ENCODE results near the gene RIT1.

Gene RIT1

GRCh38 chr1:155867766-155868165 lies 43.4 kb downstream of the RIT1 start:
- no peak for DNase-seq (ENCODE audit: low read depth)
- no peak for TF ChIP-seq CTCF (IDR thresholded peaks at IDR 0.05; ENCODE audit: low read depth, low read length, missing control alignments)
- H3K4me3 ChIP-seq (ENCODE audit: low read depth, low read length), result no peak overlapping the region

- H3K4me3 ChIP-seq (ENCODE audit: low read depth, low read length), result no peak overlapping the region
- DNase-seq (ENCODE audit: low read depth), result no peak
- TF ChIP-seq CTCF (IDR thresholded peaks at IDR 0.05; ENCODE audit: low read depth, low read length, missing control alignments), result no peak
Observed at GRCh38 chr1:155864393-155864792, 46.8 kb downstream of the RIT1 start.

- no peak for TF ChIP-seq CTCF (IDR thresholded peaks at IDR 0.05; ENCODE audit: low read depth, low read length, missing control alignments)
- no peak for DNase-seq (ENCODE audit: low read depth)
- no peak overlapping the region for H3K4me3 ChIP-seq (ENCODE audit: low read depth, low read length)
Observed at GRCh38 chr1:155861896-155862295, 49.3 kb downstream of the RIT1 start.

- no peak for DNase-seq (ENCODE audit: low read depth)
- H3K4me3 ChIP-seq (ENCODE audit: low read depth, low read length), result peak overlapping the region; percentile 18; the same call in 1 of the 2 replicates
Observed at GRCh38 chr1:155860970-155861510, 50.1 kb downstream of the RIT1 start.

GRCh38 chr1:155859881-155860871 lies 51.0 kb downstream of the RIT1 start:
- TF ChIP-seq CTCF (IDR thresholded peaks at IDR 0.05; ENCODE audit: low read depth, low read length, missing control alignments), result no peak
- H3K4me3 ChIP-seq (ENCODE audit: low read depth, low read length), result peak overlapping the region; percentile 18
- no peak for DNase-seq (ENCODE audit: low read depth)

More at GRCh38 chr1:155860970-155861510, 50.1 kb downstream of the RIT1 start:
- TF ChIP-seq CTCF (IDR thresholded peaks at IDR 0.05; ENCODE audit: low read depth, low read length, missing control alignments), result no peak

GRCh38 chr1:155859234-155859829 lies 51.8 kb downstream of the RIT1 start, which contains the start of gene SYT11:
Gene SYT11, plus strand, starts transcription at chr1:155859567. Its CDS starts 195 bp downstream, at chr1:155859762.
- peak within 1 kb of the TSS; percentile 73 for H3K4me3 ChIP-seq (ENCODE audit: low read depth, low read length)
- DNase-seq (ENCODE audit: low read depth), result peak; percentile 93
- no peak for TF ChIP-seq CTCF (IDR thresholded peaks at IDR 0.05; ENCODE audit: low read depth, low read length, missing control alignments)

Measured in GM12864 (cell line).